Right ventricle myocardium superior (tissue), 1 donor: ENCODE measurements around the gene THSD7A. TPM values are rescaled to one million over a fixed set of nuclear protein-coding genes. Genes with fewer than 3 reads are reported as not detected.

ENCODE experiments used
- ATAC-seq: fragments of 200-7000 bp; cut with Tn5 transposase; one replicate; pipeline ENCODE4 v1.9.1; 2020; ENCODE audit warnings: mild to moderate bottlenecking; ENCODE audit not compliant: poor library complexity
- DNase-seq: peaks from one replicate; pipeline ENCODE4 v3.0.0-alpha.2; 2020
- intact Hi-C: fragments of 100-400 bp; cut with DNase I; formaldehyde crosslinking; loops from one replicate; pipeline ENCODE4 v1.11.2; 2022
- total RNA-seq: library from RNA; stranded (reverse); fragmentation: NEBNext Ultra II Directional; extraction: Animal tissue kit (Norgen Biotek cat#: 25700); gene quantifications from one replicate; pipeline ENCODE4 v1.2.1, GENCODE V29; 2021
- donor health status: DM: no; HTN: yes; CAD: no; lungs with severe emphysema.

Gene THSD7A
- total RNA-seq, 1 donor from 2014 or later, result 0.70 TPM

- DNase-seq (no peak), ATAC-seq (no peak)
- intact Hi-C loops, result no loop called here
Measured at GRCh38 chr7:11507929-11508328, 324.1 kb downstream of the THSD7A start.

- ATAC-seq (no peak), DNase-seq (no peak)
- intact Hi-C loops, result no loop called here
Measured at GRCh38 chr7:11506417-11506816, 325.6 kb downstream of the THSD7A start.

- ATAC-seq, result no peak
- intact Hi-C loops, result no loop called here
- DNase-seq, result no peak
Measured at GRCh38 chr7:11505471-11505985, 326.5 kb downstream of the THSD7A start.

GRCh38 chr7:11492307-11492706, 339.7 kb downstream of the THSD7A start:
- intact Hi-C loops, result no loop called here
- no peak for ATAC-seq

GRCh38 chr7:11491811-11492210, 340.2 kb downstream of the THSD7A start:
- DNase-seq (no peak), ATAC-seq (no peak)
- intact Hi-C loops, result no loop called here

More at GRCh38 chr7:11492307-11492706, 339.7 kb downstream of the THSD7A start:
- DNase-seq, result no peak

- ATAC-seq, result no peak
- intact Hi-C loops, result no loop called here
Measured at GRCh38 chr7:11489280-11489679, 342.7 kb downstream of the THSD7A start.

GRCh38 chr7:11486271-11486670, 345.7 kb downstream of the THSD7A start:
- intact Hi-C loops, result no loop called here
- ATAC-seq (no peak), DNase-seq (no peak)

More at GRCh38 chr7:11489280-11489679, 342.7 kb downstream of the THSD7A start:
- DNase-seq, result no peak

GRCh38 chr7:11485636-11486035, 346.4 kb downstream of the THSD7A start:
- DNase-seq (no peak), ATAC-seq (no peak)
- intact Hi-C loops, result no loop called here

GRCh38 chr7:11480143-11480542, 351.9 kb downstream of the THSD7A start:
- intact Hi-C loops, result no loop called here
- DNase-seq, result no peak
- ATAC-seq, result no peak

- intact Hi-C loops, result no loop called here
- ATAC-seq (no peak), DNase-seq (no peak)
Measured at GRCh38 chr7:11478882-11479281, 353.1 kb downstream of the THSD7A start.

- intact Hi-C loops, result no loop called here
- ATAC-seq (no peak), DNase-seq (no peak)
Measured at GRCh38 chr7:11478426-11478825, 353.6 kb downstream of the THSD7A start.

GRCh38 chr7:11474902-11475585, 357.0 kb downstream of the THSD7A start:
- ATAC-seq (no peak), DNase-seq (no peak)
- intact Hi-C loops, result no loop called here

GRCh38 chr7:11473807-11474424, 358.1 kb downstream of the THSD7A start:
- intact Hi-C loops, result no loop called here
- ATAC-seq, result no peak

GRCh38 chr7:11473220-11473619, 358.8 kb downstream of the THSD7A start:
- DNase-seq (no peak), ATAC-seq (no peak)
- intact Hi-C loops, result no loop called here

More at GRCh38 chr7:11473807-11474424, 358.1 kb downstream of the THSD7A start:
- no peak for DNase-seq

GRCh38 chr7:11472646-11473045, 359.4 kb downstream of the THSD7A start:
- ATAC-seq, result no peak
- DNase-seq, result no peak
- intact Hi-C loops, result no loop called here

- no peak for DNase-seq
- intact Hi-C loops, result no loop called here
- ATAC-seq, result no peak
Measured at GRCh38 chr7:11471255-11471654, 360.7 kb downstream of the THSD7A start.

GRCh38 chr7:11469028-11469745, 362.8 kb downstream of the THSD7A start:
- intact Hi-C loops, result no loop called here
- no peak for ATAC-seq

GRCh38 chr7:11466517-11467105, 365.4 kb downstream of the THSD7A start:
- no peak for DNase-seq
- ATAC-seq, result no peak
- intact Hi-C loops, result no loop called here

More at GRCh38 chr7:11469028-11469745, 362.8 kb downstream of the THSD7A start:
- no peak for DNase-seq

GRCh38 chr7:11464624-11465023, 367.4 kb downstream of the THSD7A start:
- intact Hi-C loops, result no loop called here
- DNase-seq (no peak), ATAC-seq (no peak)
